GM18873 (cell line): Measurements from ENCODE around the gene MOBP.
"Not testable (repeated sequence)": the region's sequence is repeated elsewhere in the genome, so short reads cannot be mapped to it uniquely, and the experiment has no call there.

Source experiments
- ATAC-seq: cut with Tn5 transposase; IDR thresholded peaks from one replicate; pipeline ENCODE4 v1.9.1; 2021; ENCODE audit warnings: mild to moderate bottlenecking, moderate library complexity, moderate number of reproducible peaks; ENCODE audit not compliant: unreplicated experiment, low FRiP score

Gene MOBP, protein sequence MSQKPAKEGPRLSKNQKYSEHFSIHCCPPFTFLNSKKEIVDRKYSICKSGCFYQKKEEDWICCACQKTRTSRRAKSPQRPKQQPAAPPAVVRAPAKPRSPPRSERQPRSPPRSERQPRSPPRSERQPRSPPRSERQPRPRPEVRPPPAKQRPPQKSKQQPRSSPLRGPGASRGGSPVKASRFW

DNA sequence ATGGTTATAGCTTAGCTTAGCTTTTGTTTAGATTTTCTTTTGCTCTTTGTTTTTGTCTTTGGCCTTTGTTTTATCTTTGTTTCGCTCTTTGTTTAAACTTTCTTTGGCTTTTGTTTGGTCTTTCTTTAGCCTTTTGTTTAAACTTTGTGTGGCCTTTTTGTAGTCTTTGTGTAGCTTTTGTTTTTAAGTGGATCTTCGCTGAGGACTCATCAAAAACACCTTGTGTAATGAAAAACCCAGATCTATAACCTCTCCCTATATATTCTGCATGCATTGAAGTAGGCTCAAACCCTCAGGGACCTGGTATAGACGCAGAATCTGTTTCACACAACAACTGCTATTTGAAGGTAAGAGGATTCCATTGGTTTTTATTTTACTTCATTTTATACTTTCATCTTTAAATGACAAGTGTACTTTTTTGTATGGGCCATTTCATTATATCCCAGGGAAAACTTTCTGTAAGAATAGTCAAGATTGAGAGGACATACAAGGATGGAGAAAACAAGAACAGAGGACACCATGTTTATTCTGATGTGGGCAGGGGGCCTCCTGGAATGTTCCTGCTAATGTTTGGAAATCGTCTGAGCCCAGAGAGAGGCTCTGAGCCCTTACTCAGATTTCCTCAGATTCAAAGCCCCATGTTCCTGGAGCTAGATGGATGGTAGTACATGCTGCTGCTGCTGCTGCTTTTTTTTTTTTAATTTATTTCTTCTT lies at the start of gene MOBP:
Gene MOBP, plus strand, starts transcription at position 287 of the 714 bp plus-strand sequence. CDS start 34,390 bp downstream, outside the sequence.
- no peak for ATAC-seq

DNA sequence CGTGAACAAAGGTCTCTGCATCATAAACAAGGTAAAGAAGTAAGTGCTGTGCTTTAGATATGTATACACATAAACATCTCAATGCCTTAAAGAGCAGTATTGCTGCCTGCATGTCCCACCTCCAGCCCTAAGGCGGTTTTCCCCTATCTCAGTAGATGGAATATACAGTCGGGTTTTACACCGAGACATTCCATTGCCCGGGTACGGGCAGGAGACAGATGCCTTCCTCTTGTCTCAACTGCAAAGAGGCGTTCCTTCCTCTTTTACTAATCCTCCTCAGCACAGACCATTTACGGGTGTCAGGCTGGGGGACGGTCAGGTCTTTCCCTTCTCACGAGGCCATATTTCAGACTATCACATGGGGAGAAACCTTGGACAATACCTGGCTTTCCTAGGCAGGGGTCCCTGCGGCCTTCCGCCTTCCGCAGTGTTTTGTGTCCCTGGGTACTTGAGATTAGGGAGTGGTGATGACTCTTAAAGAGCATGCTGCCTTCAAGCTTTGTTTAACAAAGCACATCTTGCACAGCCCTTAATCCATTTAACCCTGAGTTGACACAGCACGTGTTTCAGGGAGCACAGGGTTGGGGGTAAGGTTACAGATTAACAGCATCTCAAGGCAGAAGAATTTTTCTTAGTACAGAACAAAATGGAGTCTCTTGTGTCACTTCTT lies 48.8 kb upstream of the MOBP start:
- ATAC-seq: not testable (repeated sequence)

DNA sequence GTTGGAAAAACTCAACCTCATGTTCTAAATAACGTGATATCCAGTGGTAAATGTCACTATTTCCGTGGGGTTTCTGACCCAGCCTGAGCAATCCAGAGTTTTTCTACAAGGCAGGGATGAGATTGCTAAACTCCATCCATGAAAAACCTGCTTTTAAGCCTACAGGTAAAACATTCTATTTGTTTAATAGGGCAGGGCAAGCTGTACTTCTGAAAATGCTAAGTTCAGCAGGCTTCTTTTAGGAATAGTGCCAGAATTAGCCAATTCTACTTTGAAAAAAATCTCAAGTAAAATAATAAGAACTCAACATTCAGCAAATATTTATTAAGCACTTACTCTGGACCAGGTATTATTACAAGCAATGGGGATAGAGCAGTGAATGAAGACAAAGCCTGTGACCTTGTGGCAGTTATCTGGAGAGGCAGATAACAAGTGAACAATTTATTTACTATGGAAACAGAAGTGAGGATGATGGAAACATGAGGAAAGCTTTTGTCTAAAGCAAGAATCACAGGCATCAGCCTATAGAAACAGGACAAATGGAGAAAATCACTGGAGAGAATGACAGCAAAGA lies 47.7 kb upstream of the MOBP start:
- ATAC-seq: no peak

DNA sequence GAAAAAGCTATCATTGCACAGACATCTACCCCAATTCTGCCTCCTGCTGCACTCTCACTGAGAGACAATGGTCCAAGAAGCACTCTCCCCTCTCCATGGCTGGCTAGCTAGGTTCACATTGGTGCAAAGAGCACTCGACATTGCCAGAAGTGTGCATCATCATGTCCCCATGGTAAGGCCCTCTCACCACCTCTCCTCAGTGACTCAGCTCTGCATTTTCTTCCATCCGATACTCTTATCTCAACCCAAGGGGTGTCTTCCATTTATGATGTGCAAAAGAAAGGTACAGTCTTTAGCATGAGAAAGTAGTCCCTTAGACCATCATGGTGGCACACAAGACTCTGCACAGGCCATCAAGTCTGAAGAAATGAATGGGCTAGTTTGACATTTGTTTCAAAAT lies 46.9 kb upstream of the MOBP start:
- no peak for ATAC-seq

DNA sequence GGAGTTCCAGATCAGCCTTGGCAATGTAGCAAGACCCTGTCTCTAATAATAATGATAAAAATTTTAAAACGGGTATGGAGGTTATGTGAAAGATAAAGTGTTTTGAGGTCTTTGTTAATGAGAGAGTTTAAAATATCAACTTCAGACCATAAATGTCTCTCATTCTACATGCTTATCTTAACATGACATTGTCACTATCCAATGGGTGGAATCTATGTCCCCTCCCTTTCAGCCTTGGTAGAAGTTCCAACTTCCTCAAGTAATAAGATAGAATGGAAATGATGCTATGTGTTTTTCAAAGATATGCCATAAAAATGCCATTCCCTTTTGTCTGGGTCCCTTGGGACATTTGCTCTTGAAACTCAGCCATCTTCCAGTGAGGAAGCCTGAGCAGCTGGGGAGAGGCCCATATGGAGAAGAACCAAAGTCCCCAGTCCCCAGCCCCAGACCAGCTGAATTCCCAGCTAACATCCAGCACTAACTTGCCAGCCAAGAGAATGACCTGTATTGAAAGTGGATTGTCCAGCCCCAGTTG lies 44.0 kb upstream of the MOBP start:
- ATAC-seq: no peak

DNA sequence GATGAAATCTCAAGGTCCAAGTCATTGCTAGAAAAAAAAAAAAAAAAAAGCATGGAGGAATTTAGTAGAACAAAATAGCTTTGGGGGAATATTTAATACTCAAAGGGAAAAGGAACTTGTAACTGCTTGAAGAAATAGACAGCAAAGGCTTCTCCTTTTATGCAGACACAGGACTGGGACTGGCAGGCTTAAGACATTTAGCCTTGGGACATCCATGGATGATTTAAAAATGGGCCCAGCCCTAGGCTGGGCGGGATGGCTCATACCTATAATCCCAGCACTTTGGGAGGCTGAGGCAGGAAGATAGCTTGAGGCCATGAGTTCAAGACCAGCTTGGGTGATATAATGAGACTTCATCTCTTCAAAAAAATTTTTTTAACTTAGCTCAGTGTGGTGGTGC lies 41.2 kb upstream of the MOBP start:
- ATAC-seq: no peak

DNA sequence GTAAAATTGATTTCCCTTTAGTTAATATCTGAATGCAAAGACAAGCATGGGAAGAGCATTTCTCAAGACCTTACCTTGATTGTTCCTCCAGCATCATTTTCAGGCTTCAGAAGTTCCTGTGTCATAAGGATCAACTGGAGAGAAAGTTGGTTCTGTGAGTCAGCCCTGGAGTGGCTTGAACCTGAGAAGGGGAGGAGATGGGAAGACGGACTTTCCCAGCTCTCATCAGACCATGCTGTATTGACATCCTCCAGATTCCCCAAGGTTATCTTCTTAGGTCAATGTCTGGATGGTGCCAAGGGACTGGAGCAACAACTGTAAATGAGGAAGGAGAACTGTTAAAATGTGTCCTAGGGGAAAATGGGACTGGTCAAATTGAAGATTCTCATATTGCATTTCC lies 40.0 kb upstream of the MOBP start:
- no peak for ATAC-seq

DNA sequence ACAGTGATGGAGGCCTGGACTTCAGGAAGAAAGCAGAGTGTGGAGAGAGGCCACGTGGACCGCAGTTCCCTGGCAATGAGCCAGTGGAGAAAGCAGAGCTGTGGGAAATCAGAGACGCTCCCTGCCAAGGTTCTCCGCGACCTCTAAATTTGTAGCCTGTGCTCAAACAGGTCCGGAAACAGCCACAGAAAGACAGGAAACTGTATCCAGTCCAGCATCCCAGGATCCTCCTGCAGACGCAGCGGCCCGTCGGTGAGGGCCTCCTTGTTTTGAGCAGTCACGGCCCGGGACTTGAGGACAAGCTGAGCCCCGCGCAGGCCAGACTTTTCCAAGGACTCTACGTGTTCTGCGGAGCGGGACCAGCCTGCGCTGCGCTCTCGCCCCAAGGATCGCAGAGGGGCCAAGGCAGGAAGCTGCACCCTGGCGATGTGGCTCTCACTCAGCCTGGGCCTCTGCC lies 38.7 kb upstream of the MOBP start:
- no peak for ATAC-seq

DNA sequence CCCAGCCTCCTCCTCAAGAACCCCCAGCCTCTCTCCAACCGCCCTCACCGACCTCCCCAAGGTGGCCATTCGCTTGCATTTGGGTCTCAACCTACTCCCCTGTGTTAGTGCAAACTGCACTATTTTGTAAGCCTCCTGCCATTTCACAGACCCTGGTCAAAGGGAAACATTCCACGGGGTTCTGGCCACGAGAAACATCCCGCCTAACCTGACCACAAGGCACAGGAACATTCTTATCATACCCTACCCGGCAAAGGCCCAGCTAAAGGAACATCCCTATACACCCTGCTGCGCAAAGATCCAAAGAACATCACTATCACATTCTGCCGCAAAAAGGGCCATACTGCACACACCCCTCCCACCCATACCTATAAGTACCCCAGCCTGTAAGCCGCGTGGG lies 38.0 kb upstream of the MOBP start:
- ATAC-seq: no peak

DNA sequence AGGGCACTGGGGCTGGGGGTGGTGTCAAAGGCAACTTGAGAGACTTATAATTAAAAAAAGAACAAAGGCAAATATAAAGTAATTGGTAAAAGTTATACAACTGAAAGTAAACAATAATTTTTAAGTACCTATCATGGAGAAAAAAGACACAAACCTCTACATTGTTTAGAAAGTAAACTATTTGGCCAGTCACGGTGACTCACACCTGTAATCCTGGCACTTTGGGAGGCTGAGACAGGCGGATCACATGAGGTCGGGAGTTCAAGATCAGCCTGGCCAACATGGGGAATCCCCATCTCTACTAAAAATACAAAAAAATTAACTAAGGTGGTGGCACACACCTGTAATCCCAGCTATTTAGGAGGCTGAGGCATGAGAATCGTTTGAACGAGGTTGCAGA lies 35.1 kb upstream of the MOBP start:
- ATAC-seq: no peak

DNA sequence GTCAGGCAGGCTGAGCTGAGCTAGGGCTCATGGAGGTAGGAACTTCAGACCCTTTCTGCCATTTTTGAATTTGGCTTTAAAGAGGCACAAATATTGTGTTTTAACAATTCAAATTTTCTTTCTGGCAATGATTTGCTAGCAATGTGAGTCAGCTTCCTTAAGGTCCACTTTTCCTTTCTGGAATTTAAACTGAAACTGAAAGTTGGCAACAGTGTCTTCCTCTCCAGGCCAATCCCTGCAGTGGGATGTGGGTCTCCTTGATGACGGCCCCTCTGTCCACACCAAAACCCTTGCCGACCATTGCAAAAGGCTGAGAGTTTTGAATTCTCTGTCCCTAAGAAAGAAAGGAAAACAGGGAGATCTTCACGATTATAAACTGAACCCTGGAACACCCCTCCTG lies 33.8 kb upstream of the MOBP start:
- no peak for ATAC-seq

DNA sequence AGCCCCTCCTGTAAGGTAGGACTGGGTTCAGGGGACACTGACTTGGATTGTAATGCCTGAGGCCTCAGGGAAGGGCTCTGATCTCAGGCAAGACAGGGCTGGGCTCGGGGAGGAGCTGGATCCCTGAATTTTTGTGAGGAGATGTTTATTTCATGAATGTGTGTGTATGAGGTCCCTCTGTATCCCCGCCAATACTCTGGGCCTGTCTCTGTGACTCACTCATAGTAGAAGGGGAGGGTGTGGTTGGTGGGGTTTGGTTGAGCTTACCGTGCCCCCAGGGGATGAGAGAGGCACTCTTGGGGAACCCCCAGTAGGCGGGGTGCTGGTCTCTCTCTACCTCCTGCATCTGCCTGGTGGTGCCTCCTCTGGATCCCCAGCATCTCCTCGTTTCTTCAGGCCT lies 32.9 kb upstream of the MOBP start:
- no peak for ATAC-seq

DNA sequence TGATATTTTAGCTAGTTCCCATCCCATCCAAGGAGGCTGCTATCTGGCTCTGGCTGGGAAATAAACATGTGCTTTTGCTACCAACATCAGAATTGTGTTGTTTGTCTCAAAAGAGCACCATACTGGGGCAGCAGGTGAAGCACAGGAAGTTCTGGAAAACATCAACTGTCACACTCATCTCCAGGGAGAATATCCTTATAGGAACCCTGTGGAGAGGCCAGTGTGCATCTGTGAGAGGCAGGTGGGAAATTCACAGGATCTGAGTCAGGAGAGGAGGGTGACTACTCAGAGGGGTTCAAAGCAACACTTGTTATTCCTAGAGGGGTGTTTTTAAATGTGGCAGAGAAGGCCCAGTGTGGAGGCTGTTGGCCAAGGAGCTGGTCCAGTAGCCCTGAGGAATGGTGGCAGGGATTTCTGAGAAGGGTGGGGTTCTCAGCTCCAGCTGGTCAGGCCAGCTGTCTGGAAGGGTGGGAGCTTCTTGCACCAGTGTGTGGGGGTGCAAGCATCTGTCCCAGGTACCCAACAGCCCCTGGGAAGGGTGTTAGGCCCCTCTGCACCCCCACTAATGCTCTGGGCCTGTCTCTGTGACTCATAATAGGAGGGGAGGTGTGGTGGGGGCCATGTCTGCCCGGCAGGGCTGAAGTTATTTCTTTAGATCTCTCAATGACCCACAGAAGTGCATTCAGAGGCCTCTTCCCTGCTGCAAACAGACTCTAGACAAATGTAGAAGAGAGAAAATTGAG lies 32.3 kb upstream of the MOBP start:
- ATAC-seq: no peak

DNA sequence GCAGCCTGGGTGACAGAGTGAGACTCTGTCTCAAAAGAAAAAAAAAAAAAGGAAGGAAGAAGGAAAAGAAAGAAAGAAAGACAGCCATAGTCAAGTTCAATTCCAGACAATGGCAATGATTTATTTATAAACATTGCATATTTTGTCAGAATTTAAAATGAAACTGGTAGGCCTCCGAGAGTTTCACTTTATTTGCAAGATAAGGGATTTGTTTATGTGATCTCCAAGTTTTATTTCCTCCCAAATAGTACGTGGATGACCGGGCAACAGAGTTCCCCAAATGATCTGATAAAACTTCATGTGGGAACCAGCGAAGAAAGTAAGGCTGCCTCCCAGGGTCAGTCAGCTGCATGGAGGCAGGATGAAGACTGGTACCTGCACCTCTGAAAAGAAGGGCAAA lies 28.6 kb upstream of the MOBP start:
- ATAC-seq: no peak

DNA sequence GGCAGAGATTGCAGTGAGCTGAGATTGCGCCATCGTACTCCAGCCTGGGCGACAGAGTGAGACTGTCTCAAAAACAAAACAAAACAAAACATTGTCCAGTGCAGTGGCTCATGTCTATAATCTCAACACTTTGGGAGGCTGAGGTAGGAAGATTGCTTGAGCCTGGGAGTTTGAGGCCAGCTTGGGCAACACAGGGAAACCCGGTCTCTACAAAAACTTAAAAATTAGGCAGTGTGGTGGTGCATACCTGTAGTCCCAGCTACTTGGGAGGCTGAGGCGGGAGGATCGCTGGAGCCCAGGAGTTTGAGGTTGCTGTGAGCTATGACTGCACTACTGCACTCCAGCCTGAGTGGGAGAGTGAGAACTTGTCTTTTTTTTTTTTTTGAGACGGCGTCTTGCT lies 27.2 kb upstream of the MOBP start:
- ATAC-seq: no peak

DNA sequence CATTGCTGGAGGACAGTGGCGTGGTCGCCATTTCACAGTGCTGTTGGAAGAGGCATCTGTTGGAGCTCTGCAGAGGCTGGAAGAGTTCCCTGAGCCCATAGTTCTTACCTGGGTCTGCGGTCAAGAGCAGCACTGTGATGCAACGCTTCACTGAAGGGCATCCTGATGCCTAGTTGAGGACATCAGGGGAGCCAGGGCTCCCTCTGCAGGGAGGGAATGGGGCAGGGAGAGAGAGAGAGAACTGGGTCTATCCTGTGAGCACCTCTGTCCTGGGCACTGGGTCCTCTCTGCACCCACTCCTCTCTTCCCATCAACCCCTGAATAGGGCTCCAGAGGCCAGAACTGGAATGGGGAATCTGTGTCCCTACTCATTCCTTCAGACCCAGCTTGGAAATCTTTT lies 23.9 kb upstream of the MOBP start:
- ATAC-seq: no peak

DNA sequence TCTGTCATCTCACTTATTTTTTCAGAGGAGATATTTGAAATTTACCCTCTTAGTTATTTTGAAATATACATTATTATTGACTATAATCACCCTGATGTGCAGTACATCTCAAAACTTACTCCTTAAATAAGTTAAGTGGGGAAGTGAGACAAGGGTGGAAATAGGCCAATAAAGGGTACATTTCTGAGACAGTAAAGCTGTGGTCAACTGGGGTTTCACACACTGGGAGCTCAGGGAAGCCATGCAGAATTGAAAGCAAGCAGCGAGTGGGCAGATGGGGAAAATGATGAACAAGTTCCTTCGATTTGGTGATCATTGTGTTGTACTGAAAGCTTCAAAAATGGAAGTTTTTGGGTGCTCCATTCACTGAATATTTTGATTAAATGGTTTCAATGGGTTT lies 21.6 kb upstream of the MOBP start:
- no peak for ATAC-seq

DNA sequence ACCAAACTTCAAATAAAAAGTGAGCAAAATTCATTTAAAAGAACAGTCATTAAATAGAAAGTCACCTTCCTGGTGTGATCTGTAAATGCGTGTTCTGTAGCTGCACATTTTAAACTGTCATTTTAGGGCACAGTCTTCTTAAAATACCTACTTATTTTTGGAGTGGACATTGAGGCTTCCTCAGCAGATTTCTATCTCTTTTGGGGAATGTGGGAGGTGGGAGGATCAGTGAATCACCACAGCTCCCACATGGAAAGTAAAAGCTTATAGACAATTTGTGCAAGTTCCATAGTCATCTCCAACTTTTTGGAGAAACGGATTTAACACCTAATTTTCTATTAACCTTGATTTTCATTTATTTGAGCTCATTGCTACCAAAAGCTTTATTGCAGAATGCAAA lies 21.0 kb upstream of the MOBP start:
- ATAC-seq: no peak

DNA sequence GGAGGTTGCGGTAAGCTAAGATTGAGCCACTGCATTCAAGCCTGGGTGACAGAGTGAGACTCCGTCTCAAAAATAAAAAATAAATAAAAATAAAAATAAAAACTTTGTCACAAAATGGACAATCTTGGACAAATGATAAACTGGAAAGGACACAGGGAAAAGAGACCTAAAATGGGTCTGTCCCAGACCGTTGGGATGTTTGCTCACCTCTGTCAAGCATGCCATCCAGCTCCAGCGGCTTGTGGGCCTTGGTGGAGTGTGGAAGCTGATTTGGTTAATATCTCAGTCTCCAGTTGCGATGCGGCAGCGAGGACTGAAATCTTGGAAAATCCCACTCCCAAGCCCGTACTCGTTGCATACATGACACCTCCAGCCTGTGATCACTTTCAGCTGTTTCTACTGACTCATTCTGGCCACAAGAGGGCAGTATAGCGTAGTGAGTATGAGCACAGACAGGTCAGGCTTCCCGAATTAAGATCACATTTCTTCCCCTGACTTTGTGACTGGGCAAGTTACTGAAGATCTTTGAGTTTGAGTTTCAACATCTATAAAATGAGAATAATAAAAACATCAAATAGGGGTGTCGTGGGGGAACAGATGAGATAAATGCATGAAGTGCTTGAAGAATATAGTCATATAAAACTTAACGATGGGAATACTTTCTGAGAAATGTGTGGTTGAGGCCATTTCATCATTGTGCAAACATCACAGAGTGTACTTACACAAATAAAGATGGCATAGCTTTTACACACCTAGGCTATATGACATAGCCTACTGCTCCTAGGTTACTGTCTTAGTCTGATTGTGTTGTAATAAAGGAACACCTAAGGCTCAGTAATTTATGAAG lies 19.6 kb upstream of the MOBP start:
- ATAC-seq: no peak
